GM21528 (cell line): ENCODE data around the gene FAM163B.

Experiments used
- ATAC-seq: cut with Tn5 transposase; IDR thresholded peaks from one replicate; pipeline ENCODE4 v1.9.1; 2021; ENCODE audit warnings: mild to moderate bottlenecking, moderate library complexity; ENCODE audit not compliant: unreplicated experiment, low FRiP score

Gene FAM163B

DNA sequence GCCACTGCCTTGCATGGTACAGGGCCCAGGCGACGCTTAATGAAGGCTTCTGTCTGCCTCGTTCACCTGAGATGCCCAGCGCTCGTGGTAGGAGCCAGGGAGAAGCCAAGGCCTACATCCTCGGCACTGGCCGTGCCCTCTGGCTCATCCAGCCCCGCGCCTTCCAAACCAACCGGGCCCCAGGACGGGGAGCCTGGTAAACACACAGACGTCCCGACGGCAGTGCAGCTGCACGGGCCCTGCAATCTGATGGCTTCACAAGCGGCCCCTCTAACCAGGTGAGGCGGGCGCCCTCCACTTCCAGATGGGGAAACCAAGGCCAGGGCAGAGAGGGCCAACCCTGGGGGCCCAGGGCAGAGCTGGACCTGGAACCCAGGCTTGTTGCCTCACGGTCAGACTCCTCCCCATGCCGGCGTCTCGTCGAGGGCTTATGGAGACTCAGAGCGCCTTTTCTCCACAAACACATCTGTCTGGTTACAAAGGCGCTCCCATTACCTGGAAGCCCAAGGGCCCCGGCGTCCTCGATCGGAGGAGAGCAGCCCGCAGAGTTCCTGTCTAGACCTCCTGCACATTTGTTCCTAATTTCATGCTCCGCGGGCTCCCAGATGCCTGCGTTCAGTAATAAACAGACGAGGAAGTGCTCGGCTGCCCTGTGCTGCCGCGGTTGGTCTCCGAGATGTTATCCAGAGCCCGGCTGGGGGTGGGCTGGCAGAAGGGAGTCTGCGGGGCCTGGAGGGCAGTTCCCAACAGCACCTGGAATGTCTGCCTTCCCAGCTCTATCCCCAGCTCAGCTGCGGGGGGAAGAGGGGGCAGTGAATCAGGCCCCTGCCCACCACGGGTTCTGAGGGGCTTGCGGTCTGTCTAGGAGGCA lies 23.5 kb downstream of the FAM163B start:
- no peak for ATAC-seq

DNA sequence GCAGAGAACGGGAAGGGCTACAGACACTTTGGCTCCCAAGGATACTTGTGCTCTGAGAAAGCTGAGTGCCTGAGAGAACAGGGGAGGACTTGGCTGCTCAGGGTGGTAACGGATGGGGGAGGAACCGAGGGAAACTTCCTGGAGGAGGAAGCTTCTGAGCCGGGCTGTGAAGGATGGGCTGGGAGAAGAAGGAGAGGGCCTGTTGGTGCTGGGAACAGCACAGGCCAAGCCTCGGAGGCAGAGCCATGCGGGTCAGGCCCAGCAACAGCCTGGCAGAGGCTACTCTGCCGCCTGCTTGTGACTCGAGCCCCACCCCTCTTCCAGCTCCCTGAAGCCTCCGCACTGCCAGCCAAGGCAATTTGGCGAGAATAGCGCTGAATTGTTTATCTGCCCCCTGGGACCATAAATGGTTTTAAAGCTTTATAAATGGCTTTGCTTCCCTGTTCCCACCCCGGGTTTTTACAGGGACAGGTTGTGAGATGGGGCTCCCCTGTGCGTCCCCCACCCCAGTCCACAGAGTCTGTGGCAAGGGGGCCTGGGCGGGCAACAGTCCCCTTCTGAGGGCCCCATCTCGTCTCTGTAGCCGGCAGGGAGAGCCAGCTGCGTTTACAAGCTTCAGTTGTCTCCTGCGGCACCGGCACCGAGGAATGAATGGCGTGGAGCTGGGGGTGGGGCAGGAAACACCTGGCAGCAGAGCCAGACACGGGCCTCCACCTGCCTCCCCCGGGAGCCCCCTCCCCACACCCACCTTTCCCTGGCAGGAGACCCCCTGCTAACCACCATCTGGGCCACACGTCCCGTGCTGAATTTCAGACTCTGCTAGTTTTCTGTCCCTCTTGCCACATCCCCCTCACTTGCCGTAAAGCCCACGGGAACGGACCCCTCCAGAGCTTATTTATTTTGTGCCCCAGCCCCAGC lies 24.4 kb downstream of the FAM163B start:
- no peak for ATAC-seq

DNA sequence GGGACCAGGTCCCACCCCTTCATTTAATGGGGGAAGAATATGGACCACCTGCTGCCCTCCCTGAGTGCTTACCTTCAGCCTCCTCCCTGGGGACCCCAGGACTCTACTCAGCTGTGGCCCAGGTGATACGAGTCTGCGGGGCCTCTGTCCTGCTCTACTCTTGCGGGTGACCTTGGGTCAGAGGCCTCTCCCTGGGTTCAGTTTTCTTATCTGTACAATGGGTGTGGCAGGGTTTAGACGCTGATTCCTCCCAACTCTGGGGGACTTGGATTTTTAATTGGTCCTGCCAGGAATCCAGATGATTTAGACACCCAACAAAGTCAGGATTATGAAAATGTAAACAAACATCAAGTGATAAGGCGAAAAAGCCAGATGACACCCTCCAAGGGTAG lies 25.0 kb downstream of the FAM163B start:
- no peak for ATAC-seq

DNA sequence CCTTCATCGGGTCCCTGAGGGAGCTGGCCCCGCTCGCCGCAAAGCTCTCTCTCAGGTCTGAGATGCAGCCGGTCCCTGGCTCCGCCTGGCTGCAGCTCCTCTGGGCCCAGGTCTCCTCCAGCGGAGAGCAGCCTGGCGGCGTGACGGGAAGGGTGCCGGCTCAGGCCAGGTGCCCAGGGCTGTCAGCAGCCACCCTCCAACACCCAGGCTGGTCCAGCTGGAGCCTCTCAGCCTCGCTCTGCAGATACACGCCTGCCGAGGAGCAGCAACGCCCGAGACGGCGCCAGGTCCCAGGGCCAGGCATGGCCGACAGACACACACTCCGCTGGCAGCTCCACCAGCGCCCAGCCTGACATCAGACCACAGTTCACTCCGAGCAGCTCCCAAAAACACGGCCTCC lies 25.6 kb downstream of the FAM163B start:
- no peak for ATAC-seq

DNA sequence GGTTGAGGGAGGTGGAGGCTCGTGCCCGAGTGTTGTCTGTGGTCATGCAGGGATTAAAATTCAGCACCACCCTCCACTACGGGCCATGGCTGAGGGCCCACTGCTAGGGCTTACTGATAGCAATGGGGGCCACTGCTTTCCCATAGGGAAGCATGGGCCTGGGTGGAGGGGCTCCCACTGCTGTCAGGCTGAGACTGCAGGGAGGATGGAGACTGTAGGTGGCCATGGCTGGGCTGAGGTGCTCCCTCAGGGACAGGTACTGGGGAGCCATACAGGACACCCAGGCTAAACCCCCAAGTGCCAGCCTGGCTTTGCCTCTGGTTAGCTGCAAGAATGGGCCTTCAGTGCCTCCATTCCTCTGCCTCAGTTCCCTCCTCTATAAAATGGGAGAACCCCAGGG lies 26.1 kb downstream of the FAM163B start:
- no peak for ATAC-seq

DNA sequence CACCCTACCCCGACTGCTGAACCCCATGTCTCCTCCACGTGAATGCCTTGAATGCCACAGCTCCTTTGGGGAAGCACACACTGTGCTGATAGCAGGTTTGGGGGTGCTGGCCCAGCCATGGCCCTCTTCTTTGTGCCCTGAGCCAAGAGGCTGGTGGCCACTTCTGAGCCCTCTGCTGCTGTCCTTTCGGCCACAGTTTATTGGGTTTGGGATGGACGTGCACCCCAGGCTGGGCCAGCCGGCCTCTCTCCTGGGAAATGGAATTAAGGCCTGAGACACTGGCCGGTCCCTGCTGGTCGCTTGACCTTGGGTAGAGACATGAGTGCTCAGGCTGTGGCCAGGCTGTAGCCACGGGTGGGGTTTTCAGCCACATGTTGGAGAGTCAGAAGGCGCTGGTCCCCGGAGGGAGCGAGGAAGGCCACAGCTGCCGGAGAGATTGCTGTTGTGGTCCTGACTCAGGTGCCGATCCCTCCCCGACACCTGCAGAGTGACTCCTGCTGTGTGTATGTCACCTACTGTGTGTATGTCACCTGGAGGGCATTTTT lies 26.6 kb downstream of the FAM163B start:
- ATAC-seq, result no peak

DNA sequence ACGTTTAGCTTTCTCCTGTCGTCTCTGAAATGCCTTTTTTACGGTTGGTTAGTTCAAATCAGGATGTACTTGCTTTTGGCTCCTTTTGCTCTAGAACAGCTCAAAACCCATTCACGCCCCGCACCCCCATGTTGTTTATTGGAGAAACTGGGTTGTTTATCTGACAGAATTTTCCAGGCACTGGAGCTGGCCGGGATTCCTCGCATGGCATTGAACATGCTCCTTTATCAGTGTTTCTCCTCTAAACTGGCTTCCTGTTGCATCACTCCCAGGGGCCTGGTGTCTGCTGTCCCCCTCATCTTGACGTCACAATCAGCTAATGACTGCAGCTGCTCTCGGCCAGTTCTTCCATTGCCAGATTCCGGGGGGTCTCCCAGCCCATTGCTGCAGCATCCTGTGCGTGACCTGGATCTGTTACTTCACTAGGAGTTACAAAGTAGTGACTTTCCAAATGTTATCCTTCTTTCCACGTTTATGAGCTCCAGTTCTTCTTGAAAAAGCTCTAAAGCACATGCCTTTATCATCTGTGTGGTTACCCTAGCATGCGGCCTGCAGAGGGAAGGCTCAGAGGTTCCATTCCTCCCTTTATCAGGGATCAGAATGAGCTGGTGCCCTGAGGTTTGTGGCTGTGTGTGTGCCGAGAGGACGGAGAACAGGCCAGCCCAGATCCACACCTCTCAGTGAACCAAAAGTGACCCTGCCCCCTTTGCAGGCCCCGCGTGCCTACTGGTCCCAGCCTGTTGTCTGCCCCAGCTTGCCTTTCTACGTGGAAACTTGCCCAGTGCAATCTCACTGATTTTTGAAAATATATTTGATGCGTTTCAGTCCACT lies 27.5 kb downstream of the FAM163B start:
- ATAC-seq, result no peak

DNA sequence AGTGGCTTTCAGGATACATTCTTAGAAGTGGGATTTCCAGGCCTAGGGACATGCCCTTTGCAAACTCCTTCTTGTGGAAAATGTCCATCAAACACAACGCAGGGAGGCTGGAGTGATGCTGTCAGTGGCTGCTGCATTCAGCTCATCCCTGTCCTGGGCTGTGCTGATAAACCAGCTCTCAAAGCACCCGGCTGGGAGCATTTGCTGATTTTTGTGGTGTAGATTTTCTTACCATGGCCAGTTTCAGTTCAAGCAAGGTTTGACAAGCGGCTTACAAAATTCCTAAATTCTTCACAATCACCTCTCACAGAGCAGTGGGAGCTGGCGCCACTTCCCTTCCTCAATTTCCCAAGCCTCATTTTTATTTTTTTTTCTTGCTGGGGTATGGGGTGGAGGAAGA lies 28.2 kb downstream of the FAM163B start:
- no peak for ATAC-seq

DNA sequence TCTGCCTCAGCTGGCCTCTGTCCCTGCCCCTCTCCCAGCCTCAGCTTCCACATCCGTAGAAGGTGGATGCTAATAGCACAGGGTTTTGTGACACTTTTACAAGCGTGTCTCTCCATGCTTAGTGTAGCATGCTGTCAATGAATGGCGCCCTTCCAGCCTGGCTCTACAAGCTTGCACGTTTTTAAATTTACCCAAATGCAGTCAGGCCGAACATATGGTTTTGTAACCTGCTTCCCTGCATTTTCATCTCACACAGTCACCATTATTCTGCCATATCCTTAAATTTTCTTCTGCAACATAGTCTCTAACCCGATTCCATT lies 28.8 kb downstream of the FAM163B start:
- no peak for ATAC-seq

DNA sequence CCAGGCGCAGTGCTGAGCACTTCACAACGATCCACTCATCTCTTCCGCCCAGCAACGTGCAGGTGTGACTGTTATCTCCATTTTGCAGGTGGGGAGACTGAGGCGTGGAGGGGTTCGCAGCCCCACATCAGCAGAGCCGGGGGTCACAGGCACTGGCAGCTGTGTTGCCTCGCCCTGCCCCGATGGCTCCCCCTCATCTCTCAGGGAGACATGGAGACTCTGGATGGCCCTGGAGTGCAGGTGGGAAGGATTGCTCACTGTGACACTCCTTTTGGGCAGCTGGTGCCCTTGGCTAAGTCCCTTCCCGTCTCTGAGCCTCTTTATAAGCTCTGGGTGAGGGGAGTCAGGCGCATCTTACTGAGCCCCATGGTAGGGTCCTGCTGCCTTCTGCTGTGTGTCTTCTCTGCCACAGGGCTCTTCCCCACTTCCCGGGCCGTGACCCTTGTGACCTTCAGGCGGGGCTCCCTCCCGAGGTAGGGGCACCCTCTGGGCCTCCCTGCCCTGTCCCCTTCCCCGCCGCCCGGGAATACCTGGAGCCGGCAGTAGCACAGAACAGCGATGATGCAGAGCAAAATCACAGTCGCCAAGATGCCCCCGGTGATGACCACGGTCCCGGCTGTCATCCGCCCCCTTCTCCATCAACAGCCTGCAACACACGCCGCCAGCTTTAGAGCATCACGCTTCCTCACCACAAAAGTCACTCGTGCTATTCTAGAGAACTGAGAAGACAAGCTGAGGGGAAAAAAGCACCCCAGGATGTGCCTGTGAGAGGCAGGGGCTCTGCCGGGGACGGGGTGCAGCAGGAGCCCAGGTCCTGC lies 29.4 kb downstream of the FAM163B start:
- ATAC-seq, result no peak

DNA sequence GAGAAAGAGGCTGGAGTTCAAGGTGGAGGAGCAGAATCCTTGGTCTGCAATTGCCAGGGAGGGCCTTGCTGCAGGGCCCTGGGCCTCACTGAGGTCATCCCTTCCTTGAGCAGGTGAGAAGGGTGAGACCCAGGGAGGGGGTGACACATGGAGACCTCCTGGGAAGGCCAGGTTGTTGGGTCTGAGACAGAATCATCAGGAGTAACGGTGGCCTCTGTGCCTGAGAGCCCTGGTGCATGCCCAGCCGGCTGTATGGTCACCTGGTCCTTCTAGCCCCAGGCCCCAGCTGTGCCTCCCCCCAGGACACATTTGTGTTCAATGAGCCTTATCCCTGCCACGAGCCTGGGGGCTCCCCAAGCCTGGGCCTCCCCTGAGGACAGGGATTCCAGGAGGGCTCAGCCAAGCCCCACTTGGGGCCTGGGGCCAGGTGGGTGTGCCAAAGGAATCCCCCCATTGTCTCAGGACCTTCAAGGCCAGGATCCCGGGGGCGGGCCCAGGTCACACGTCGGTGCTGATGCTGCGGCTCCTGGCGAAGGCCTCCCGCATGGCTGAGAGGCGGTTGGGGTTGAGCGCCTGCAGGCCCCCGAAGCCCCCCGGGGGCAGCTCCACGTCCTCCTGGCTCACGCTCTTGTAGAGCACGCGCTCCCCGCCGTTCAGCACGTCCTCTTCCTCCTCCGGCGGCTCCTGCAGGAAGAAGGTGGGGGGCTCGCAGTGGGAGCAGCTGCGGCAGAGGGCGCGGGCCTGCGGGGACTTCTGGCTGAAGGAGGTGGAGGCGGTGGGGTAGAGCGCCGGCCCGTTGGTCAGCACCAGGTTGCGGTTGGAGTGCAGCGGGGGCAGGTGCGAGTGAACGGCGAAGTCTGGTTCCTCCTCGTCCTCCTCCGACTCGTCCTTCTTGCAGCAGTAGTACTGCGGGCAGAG lies 30.4 kb downstream of the FAM163B start:
- ATAC-seq, result no peak

DNA sequence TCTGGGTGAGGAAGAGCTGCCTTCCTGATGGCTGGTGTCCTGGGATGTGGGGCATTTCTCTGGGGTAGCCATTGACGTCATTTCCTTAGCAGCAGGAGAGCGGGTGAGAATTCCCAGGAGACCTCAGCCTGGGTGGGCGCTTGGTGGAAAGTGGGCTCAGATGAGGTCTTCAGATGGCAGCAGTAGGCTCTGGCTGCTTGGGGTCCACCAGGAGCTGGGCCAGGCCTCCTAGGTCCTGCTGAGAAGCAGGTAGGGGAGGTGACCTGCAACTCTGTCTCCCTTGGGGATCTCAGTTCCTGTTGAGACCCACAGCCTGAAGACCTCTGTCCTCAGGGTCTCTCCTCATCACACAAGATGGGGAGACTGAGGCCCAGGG lies 31.5 kb downstream of the FAM163B start:
- ATAC-seq, result no peak

DNA sequence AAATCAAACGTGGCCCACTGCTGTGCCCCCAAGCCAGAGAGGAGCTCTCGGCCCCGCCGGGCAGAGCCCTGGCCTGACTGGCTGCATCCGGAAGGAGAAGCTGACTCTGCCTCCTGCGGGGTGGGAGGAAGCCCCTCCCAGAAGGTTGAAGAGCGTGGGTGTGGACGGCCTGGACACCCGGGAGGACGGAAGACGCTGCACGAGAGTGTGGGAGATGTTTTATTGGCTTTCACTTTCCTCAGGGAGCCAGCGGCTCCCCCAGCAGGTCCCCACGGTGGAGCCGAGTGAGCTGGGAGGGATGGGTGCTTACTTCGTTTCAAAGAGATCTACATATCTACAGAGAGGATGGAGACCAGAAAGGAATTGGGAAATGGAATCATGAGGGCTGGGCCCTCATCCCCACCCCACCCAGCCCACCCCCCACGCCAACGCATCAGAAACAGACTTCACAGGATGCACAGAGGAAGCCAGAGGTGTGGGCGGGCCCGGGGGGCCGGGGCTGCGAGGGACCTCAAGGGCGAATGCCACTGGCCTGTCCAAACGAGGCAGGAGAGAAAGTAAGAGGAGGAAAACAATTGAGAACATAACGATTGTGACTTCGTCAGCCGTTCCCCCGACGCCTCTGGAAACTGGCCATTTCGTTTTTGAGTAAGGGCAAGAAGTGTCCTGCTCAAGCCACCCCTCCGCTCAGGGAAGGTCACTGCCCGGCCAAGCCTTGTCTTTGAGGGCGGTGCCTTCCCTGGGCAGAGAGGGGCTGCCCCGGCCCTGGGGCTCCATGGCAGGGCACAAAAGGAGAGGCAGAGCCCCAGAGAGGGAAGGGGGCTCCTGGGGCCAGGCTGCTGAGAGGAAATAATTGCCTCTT lies 32.1 kb downstream of the FAM163B start:
- no peak for ATAC-seq

DNA sequence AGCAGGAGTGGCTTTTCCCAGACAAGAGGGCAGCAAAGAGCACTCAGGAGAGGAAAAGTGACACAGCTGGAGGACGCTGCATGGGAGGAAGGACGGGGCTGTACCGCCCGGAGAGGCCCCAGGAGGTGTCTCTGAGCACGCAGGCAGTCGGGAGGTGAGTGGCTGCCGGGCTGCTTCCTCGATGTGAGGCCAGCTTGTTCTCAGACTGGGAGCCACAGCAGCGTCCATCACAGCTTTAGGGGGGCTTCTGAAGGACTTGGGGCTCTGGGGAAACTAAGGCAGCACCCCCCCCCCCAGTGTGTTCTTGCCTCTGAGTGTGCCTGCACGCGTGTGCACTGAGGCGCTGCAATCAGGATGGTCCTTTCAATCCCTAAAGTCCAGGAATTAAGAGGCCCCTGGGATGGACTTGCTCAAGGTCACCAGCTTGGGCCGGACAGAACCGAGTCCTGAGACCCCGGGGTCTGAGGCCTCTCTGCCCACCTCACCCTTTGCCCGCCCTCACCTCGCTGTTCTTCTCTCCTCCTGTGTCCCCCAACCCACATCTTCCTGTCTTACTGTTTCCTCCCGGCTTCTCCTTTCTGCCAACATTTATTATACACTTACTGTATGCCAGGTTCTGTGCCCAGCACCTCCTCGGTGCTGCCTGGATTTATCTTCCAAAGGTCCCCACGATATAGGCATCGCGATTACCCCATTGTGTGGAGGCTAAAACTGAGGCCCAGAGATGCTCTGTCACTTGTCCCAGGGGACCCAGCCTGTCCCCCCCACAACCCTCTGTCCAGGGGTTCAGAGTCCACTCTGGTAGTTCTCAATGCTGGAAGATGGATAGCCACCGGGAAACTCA lies 32.9 kb downstream of the FAM163B start:
- ATAC-seq, result no peak

DNA sequence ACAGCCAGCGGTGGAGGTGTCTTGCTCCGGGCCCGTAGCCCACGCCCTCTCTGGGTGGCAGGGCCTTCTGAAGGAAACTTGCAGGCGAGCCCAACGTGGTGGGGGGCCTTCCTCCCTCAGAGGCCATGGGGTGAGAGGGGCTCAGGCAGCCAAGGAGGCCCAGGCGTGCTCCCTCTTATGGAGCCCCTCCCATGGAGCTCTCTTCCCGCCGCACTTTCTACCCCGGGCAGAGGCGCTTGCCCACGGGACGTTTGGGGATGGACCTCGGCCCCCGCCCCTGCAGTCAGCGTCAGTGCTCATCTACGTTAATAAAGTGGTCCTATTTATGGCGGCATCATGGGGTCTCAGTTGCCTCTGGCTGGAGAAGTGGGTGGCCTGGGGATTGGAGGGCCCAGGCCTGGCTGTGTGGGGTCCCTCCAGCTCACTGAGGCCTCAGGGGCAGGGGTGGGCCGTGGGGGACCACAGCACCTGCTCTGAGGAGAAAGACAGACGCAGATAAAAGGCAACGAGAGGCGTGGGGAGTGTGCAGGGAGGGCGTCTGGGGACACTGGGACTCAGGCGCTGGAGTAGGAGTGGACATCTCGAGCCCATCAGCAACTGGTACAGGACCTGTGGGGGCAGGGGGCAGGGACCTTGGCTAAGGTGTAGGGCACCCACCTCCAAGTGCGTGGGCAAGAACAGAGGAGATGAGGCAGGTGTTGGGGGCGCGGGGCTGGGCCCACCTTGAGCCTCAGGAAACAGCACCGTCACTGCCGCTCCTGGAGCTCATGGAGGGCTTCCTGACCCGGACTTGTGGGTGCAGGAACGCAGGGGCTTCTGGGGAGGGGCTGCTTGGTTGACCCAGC lies 33.8 kb downstream of the FAM163B start:
- no peak for ATAC-seq

DNA sequence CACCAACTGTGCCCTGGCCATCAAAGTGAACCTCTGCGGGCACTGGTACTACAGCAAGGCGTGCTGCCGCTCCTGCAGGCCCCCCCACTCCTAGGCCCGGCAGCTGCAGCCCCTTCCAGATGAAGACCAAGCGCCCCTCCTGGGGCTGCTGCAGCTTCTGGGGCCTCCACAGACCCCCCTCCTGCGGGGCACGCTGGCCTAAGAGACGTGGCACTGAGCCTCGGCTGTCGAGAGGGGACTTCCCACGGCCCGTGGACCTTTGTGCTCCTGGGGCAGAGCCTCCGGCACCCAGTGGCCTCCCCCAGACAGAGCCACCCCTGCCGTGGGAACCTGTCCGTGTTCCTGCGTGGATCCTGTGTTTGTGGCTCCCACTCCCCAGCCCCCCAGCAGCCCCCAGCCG lies 34.4 kb downstream of the FAM163B start:
- ATAC-seq, result no peak
